Ovary (tissue), 9 donors: ENCODE measurements around the gene TREH. TPM values are rescaled to one million over a fixed set of nuclear protein-coding genes. Genes with fewer than 3 reads are reported as not detected.

Experiments used
- DNase-seq, 5 donors: peaks; one replicate each; pipeline ENCODE4 v3.0.0-alpha.2; 2019 to 2020
- H3K27ac ChIP-seq, 2 donors: fragments of 200-600 bp; one replicate each; pipeline versions ENCODE4 v1.5.1 to v1.8.0; 2019 to 2022
- H3K27me3 ChIP-seq: fragments of 200-600 bp; one replicate; pipeline ENCODE4 v1.8.0; 2022
- H3K36me3 ChIP-seq: fragments of 200-600 bp; sonication (generic); one replicate; pipeline ENCODE4 v1.5.1; 2019
- H3K4me1 ChIP-seq: one replicate; pipeline ENCODE4 v1.8.1; 2013; ENCODE audit warnings: mild to moderate bottlenecking, moderate library complexity; ENCODE audit not compliant: insufficient read depth
- H3K4me3 ChIP-seq: fragments of 200-600 bp; sonication (generic); one replicate; pipeline ENCODE4 v1.5.1; 2017
- H3K9me3 ChIP-seq, 2 donors: fragments of 200-600 bp in 1 of 2; sonication (generic) in 1 of 2; one replicate each; pipeline versions ENCODE4 v1.5.1 to v1.8.1; 2013 to 2019; ENCODE audit warnings: mild to moderate bottlenecking in 1 of 2, moderate library complexity in 1 of 2
- CTCF ChIP-seq, 3 donors: fragments of 450-650 bp in 2 of 3; fragments of 200-600 bp in 1 of 3; IDR thresholded peaks; one replicate each; pipeline versions ENCODE4 v1.5.1 to v1.8.0; 2016 to 2022; ENCODE audit warnings: antibody characterized with exemption in 3 of 3, mild to moderate bottlenecking in 1 of 3
- EP300 ChIP-seq: sonication (generic); formaldehyde crosslinking; IDR thresholded peaks from one replicate; pipeline ENCODE4 v1.6.1; 2017; ENCODE audit warnings: antibody characterized with exemption
- POLR2A ChIP-seq: fragments of 450-650 bp; IDR thresholded peaks from one replicate; pipeline ENCODE4 v1.6.1; 2017; ENCODE audit warnings: antibody characterized with exemption, mild to moderate bottlenecking, moderate library complexity
- WGBS, 3 donors: extraction: QIAGEN DNeasy Blood & Tissue Kit in 1 of 3; methylation state at CpG; one replicate each; pipeline versions ENCODE4 v1.1.5 to v1.1.7; 2013 to 2017; 5-methylcytosine and 5-hydroxymethylcytosine counted together
- intact Hi-C, 4 donors: fragments of 100-400 bp; cut with DNase I; formaldehyde crosslinking; loops; one replicate each; pipeline versions ENCODE4 v1.11.0 to v1.15.1; 2022 to 2023
- polyA plus RNA-seq, 2 donors: library from polyadenylated mRNA; stranded (reverse); fragments of 200-250 nt in 1 of 2; fragments of 350-450 nt in 1 of 2; fragmentation: Illumina TruSeq in 1 of 2; extraction: RNeasy Lipid Tissue Mini Kit (QIAGEN cat#74804) in 1 of 2; gene quantifications; one replicate each; pipeline ENCODE4 v1.2.3, GENCODE V29; 2013 to 2014
- total RNA-seq, 7 donors: library from RNA; depleted of rRNA in 2 of 7; stranded (reverse); fragments of >200 nt in 2 of 7; fragmentation: NEBNext Ultra II Directional in 3 of 7; extraction: Animal tissue kit (Norgen Biotek cat#: 25700) in 3 of 7; gene quantifications; one replicate each; pipeline versions ENCODE4 v1.1.0 to v1.2.4, GENCODE V29; 2016 to 2023
- donor health status: DM: no; HTN: no; CAD: no; lungs with moderate emphysema.
- donor health status: DM: no; HTN: no; CAD: no.
- donor health status: Bipolar disorder and iron deficiency.
- donor health status: DM: yes; HTN: yes; CAD: no.
- donor health status: DM: no; HTN: no; CAD: no.
- donor health status: DM: yes; HTN: yes; CAD: no.

Gene TREH
- total and polyA plus RNA-seq, 9 donors, result 0.10 to 0.48 TPM; not detected in 7

- no peaks in the 10 kb centered on the region for H3K27me3 ChIP-seq
- 83 to 86% (median 86%) methylated on average over 10 of the region's 10 CpGs for WGBS, 3 donors
- no peak for DNase-seq
- intact Hi-C loops, result no loop called here
- TF ChIP-seq POLR2A (no peak), CTCF (IDR thresholded peaks at IDR 0.05) (no peak), EP300 (no peak)
- H3K9me3 ChIP-seq, result no peaks in the 10 kb centered on the region
- no peak overlapping the region for H3K4me3 ChIP-seq
- H3K4me1 ChIP-seq, result peaks cover 5% of the 10 kb centered on the region
- H3K27ac ChIP-seq, result no peak overlapping the region
- H3K36me3 ChIP-seq, result no peaks in the 10 kb centered on the region
These were observed 51.9 kb downstream of the TREH start for GRCh38 chr11:118627566-118627965.

GRCh38 chr11:118625976-118626375 lies 53.5 kb downstream of the TREH start:
- 84 to 90% (median 84%) methylated on average over 2 of the region's 2 CpGs for WGBS, 3 donors
- DNase-seq, result no peak
- Histone ChIP-seq H3K27me3 (no peaks in the 10 kb centered on the region), H3K27ac (no peak overlapping the region), H3K4me1 (peaks cover 11% of the 10 kb centered on the region), H3K9me3 (no peaks in the 10 kb centered on the region), H3K36me3 (no peaks in the 10 kb centered on the region), H3K4me3 (no peak overlapping the region)
- intact Hi-C loops, result no loop called here
- TF ChIP-seq CTCF (IDR thresholded peaks at IDR 0.05) (no peak), EP300 (no peak)

DNA sequence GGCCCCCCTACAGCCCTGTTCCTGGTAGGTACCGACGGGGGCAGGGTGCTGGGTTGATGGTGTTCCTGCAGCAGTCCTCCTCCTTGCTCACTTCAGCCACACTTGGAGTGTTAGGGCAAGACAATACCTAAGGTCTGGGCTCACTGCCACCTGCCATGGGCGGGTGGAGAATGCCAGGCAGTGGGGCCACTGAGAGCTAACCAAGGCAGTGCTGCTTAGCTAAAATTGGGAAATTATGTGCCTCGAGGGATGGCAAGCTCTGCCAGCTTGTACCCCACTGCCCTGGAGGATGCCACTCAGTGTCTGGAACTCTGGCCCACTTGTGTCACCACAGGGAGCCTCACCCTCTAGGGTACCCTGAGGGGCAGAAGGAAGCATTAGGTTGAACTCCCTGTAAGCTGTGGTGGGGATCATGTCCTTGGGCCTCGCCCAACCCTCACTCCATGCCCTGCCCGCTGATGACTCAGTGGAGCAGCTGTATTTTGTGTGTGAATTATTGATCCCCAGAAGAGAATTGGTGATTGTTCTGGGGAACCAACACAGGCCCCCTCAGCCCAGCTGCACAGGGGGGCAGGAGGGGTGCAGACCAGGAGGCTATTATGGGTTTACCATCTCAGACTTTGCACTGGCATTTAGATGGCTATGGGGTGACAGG lies 54.3 kb downstream of the TREH start:
- no peak overlapping the region for H3K27ac ChIP-seq
- H3K4me3 ChIP-seq, result no peak overlapping the region

GRCh38 chr11:118623269-118623655 lies 56.2 kb downstream of the TREH start:
- H3K9me3 ChIP-seq, result no peaks in the 10 kb centered on the region
- peak in 2 of 5 donors; percentile 54 to 56 for DNase-seq
- H3K4me3 ChIP-seq, result no peak overlapping the region
- 45 to 64% (median 47%) methylated on average over 4 of the region's 4 CpGs for WGBS, 3 donors
- H3K27me3 ChIP-seq, result no peaks in the 10 kb centered on the region
- no peaks in the 10 kb centered on the region for H3K36me3 ChIP-seq
- intact Hi-C loops, result no loop called here
- TF ChIP-seq CTCF (IDR thresholded peaks at IDR 0.05) (no peak), POLR2A (no peak), EP300 (no peak)
- peak overlapping the region in 1 of 2 donors; percentile 69 for H3K27ac ChIP-seq
- H3K4me1 ChIP-seq, result peaks cover 23% of the 10 kb centered on the region

More for the DNA sequence above, 54.3 kb downstream of the TREH start:
- peak in 1 of 5 donors; percentile 25 for DNase-seq
- H3K27me3 ChIP-seq, result no peaks in the 10 kb centered on the region
- 82 to 93% (median 85%) methylated on average over 6 of the region's 6 CpGs for WGBS, 3 donors
- intact Hi-C loops, result no loop called here
- TF ChIP-seq POLR2A (no peak), CTCF (IDR thresholded peaks at IDR 0.05) (no peak), EP300 (no peak)
- peaks cover 17% of the 10 kb centered on the region for H3K4me1 ChIP-seq
- no peaks in the 10 kb centered on the region for H3K36me3 ChIP-seq
- no peaks in the 10 kb centered on the region for H3K9me3 ChIP-seq
